Fibroblast of lung (primary cell): ENCODE measurements around the gene NKAIN4. TPM values are rescaled to one million over a fixed set of nuclear protein-coding genes. Genes with fewer than 3 reads are reported as not detected.

Experiments
- DNase-seq, 2 donors: peaks; one replicate each; pipeline versions ENCODE4 v3.0.0 to v3.0.0-alpha.2; 2010; ENCODE audit warnings: low read depth in 2 of 2
- H2AFZ ChIP-seq: 2 replicates; pipeline ENCODE4 v1.5.1; 2012; ENCODE audit warnings: low read length, control low read depth, inconsistent platforms
- H3K27ac ChIP-seq: 2 replicates; pipeline ENCODE4 v1.5.1; 2011; ENCODE audit warnings: low read length, control low read depth; ENCODE audit not compliant: insufficient read depth
- H3K27me3 ChIP-seq: 2 replicates; pipeline ENCODE4 v1.5.1; 2011; ENCODE audit warnings: mild to moderate bottlenecking, low read length; ENCODE audit not compliant: control insufficient read depth, insufficient read depth
- H3K36me3 ChIP-seq: 2 replicates; pipeline ENCODE4 v1.5.1; 2011; ENCODE audit warnings: low read length; ENCODE audit not compliant: control insufficient read depth, insufficient read depth
- H3K4me1 ChIP-seq: 2 replicates; pipeline ENCODE4 v1.5.1; 2011; ENCODE audit warnings: low read length; ENCODE audit not compliant: control insufficient read depth, insufficient read depth; ENCODE audit errors: extremely low read depth
- H3K4me2 ChIP-seq: 2 replicates; pipeline ENCODE4 v1.5.1; 2011; ENCODE audit warnings: low read length, control low read depth; ENCODE audit not compliant: insufficient read depth; ENCODE audit errors: extremely low read depth
- H3K4me3 ChIP-seq, 4 experiments: fragments of 200-600 bp in 1 of 4; sonication (generic) in 1 of 4; replicated peaks in 1 of 4; 2 replicates each; pipeline ENCODE4 v1.5.1; 2011 to 2016; ENCODE audit warnings: low read length in 4 of 4, low read depth in 3 of 4, mild to moderate bottlenecking in 3 of 4, control low read depth in 2 of 4, inconsistent platforms in 1 of 4, mixed read lengths in 1 of 4; ENCODE audit not compliant: insufficient read depth in 1 of 4; ENCODE audit errors: control extremely low read depth in 1 of 4
- H3K79me2 ChIP-seq: 2 replicates; pipeline ENCODE4 v1.5.1; 2012; ENCODE audit warnings: mild to moderate bottlenecking, low read length, inconsistent platforms; ENCODE audit not compliant: control insufficient read depth, insufficient read depth
- H3K9ac ChIP-seq: 2 replicates; pipeline ENCODE4 v1.5.1; 2011; ENCODE audit warnings: mild to moderate bottlenecking, low read length, control low read depth; ENCODE audit not compliant: insufficient read depth
- H3K9me3 ChIP-seq: 2 replicates; pipeline ENCODE4 v1.5.1; 2012; ENCODE audit warnings: low read depth, low read length; ENCODE audit not compliant: control insufficient read depth, insufficient read depth
- H4K20me1 ChIP-seq: 2 replicates; pipeline ENCODE4 v1.5.1; 2011; ENCODE audit warnings: low read length; ENCODE audit not compliant: control insufficient read depth, insufficient read depth; ENCODE audit errors: extremely low read depth
- CTCF ChIP-seq, 2 donors: IDR thresholded peaks in 1 of 2; conservative IDR thresholded peaks in 1 of 2; 1 replicate in 1 of 2; 2 replicates in 1 of 2; pipeline ENCODE4 v1.5.1; 2011 to 2012; ENCODE audit warnings: low read length in 2 of 2, control low read depth in 1 of 2, inconsistent platforms in 1 of 2, low read depth in 1 of 2, mild to moderate bottlenecking in 1 of 2
- EZH2 ChIP-seq: IDR thresholded peaks from 2 replicates; pipeline ENCODE4 v1.5.1; 2012; ENCODE audit warnings: low read length, control low read depth, mild to moderate bottlenecking; ENCODE audit errors: missing control alignments
- polyA plus RNA-seq, 2 donors: library from polyadenylated mRNA; depleted of rRNA in 1 of 2; stranded (reverse) in 1 of 2; unstranded in 1 of 2; fragments of >200 nt; gene quantifications; 2 replicates each; pipeline ENCODE4 v1.2.1, GENCODE V29; 2011 to 2012; ENCODE audit warnings: missing spikeins in 1 of 2
- total RNA-seq: library from RNA; depleted of rRNA; stranded (reverse); fragments of >200 nt; gene quantifications from 2 replicates; pipeline ENCODE4 v1.2.1, GENCODE V29; 2014

NKAIN4 gene
- total and polyA plus RNA-seq, 2 donors (not counting 1 experiment from before 2014, with no cell fraction given) = not detected

GRCh38 chr20:63239431-63239830, 14.8 kb downstream of the NKAIN4 start:
- TF ChIP-seq EZH2 (no peak), CTCF (conservative IDR thresholded peaks at IDR 0.05 in 1 of 2, IDR thresholded peaks at IDR 0.05 in 1 of 2; ENCODE audit: low read depth in 1 of 2, low read length in 2 of 2) (no peak)
- H3K9ac ChIP-seq = no peak overlapping the region
- H3K36me3 ChIP-seq = no peaks in the 10 kb centered on the region
- H3K79me2 ChIP-seq = no peaks in the 10 kb centered on the region
- H3K9me3 ChIP-seq = no peaks in the 10 kb centered on the region
- no peak overlapping the region for H3K4me2 ChIP-seq
- no peaks in the 10 kb centered on the region for H3K4me1 ChIP-seq
- no peaks in the 10 kb centered on the region for H3K27me3 ChIP-seq
- H4K20me1 ChIP-seq = no peaks in the 10 kb centered on the region
- no peak overlapping the region for H3K27ac ChIP-seq
- no peak overlapping the region for H2AFZ ChIP-seq
- DNase-seq = no peak
- no peak overlapping the region for H3K4me3 ChIP-seq

- no peak overlapping the region for H3K27ac ChIP-seq
- H2AFZ ChIP-seq = no peak overlapping the region
- no peak overlapping the region for H3K9ac ChIP-seq
- no peak overlapping the region for H3K4me3 ChIP-seq
- H3K79me2 ChIP-seq = no peaks in the 10 kb centered on the region
- H4K20me1 ChIP-seq = no peaks in the 10 kb centered on the region
- DNase-seq = no peak
- H3K4me1 ChIP-seq = no peaks in the 10 kb centered on the region
- no peaks in the 10 kb centered on the region for H3K36me3 ChIP-seq
- H3K9me3 ChIP-seq = no peaks in the 10 kb centered on the region
- H3K27me3 ChIP-seq = no peaks in the 10 kb centered on the region
- no peak overlapping the region for H3K4me2 ChIP-seq
- TF ChIP-seq EZH2 (no peak), CTCF (conservative IDR thresholded peaks at IDR 0.05 in 1 of 2, IDR thresholded peaks at IDR 0.05 in 1 of 2; ENCODE audit: low read depth in 1 of 2, low read length in 2 of 2) (no peak)
Observed at GRCh38 chr20:63238514-63239125, 15.6 kb downstream of the NKAIN4 start.

DNA sequence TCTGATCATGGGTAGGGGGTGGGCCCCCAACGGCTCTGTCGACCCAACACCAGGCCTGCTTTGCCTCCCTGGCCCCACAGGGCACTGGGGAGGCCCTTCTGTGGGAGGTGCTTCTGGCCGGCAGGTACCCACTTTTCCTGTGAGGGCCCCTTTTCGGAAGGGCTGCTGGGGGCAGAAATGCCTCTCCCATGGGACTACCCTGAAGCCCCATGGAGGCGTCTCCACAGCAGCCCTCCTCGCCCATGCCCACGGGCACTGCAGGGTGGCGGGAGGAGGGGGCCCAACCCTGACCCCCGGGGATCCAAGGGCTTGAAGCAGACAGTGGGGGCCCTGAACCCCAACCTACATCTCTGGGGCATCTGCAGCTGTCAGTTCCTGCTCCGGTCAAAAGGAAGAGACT, 16.2 kb downstream of the NKAIN4 start:
- H3K4me2 ChIP-seq = no peak overlapping the region
- no peak overlapping the region for H2AFZ ChIP-seq
- H3K4me3 ChIP-seq = no peak overlapping the region
- H3K79me2 ChIP-seq = no peaks in the 10 kb centered on the region
- H3K27ac ChIP-seq = no peak overlapping the region
- no peak overlapping the region for H3K9ac ChIP-seq
- no peaks in the 10 kb centered on the region for H3K27me3 ChIP-seq
- no peaks in the 10 kb centered on the region for H3K4me1 ChIP-seq
- no peak for DNase-seq
- no peaks in the 10 kb centered on the region for H4K20me1 ChIP-seq
- no peaks in the 10 kb centered on the region for H3K36me3 ChIP-seq
- no peak for TF ChIP-seq CTCF (conservative IDR thresholded peaks at IDR 0.05 in 1 of 2, IDR thresholded peaks at IDR 0.05 in 1 of 2; ENCODE audit: low read depth in 1 of 2, low read length in 2 of 2)
- no peak for TF ChIP-seq EZH2
- H3K9me3 ChIP-seq = no peaks in the 10 kb centered on the region
